ENCODE results near the gene ZNF579.

DNA sequence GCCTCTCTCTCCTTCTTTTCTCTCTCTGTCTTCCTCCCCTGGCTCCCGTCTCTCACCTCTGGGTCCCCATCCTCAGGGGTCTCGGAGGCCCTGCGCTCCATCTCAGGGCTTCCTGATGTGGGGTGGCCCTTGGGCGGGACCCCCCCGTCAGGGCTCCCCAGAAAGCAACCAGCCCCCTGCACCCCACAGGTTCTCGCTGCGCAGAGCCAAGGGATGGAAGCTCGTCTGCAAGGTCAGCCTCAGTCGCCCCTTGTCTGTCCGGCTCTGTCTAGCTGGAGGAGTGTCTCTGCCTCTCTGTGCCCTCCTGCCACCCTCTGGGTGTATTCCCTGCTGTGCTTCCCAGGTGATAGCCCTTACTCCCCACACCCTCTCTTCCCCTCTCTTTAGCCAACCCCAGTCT is 35.2 kb downstream of the ZNF579 start, which contains the start of gene SBK3:
- TF ChIP-seq, protein P1, sequence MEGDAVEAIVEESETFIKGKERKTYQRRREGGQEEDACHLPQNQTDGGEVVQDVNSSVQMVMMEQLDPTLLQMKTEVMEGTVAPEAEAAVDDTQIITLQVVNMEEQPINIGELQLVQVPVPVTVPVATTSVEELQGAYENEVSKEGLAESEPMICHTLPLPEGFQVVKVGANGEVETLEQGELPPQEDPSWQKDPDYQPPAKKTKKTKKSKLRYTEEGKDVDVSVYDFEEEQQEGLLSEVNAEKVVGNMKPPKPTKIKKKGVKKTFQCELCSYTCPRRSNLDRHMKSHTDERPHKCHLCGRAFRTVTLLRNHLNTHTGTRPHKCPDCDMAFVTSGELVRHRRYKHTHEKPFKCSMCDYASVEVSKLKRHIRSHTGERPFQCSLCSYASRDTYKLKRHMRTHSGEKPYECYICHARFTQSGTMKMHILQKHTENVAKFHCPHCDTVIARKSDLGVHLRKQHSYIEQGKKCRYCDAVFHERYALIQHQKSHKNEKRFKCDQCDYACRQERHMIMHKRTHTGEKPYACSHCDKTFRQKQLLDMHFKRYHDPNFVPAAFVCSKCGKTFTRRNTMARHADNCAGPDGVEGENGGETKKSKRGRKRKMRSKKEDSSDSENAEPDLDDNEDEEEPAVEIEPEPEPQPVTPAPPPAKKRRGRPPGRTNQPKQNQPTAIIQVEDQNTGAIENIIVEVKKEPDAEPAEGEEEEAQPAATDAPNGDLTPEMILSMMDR (IDR thresholded peaks at IDR 0.05; ENCODE audit: low read length): no peak
- TF ChIP-seq EZH2 (optimal IDR thresholded peaks at IDR 0.05; ENCODE audit: low read depth, low read length): no peak
- TF ChIP-seq EZH2phosphoT487 (IDR thresholded peaks at IDR 0.05; ENCODE audit: low read length): no peak

Measured in MM.1S (cell line).